Left ventricle myocardium inferior (tissue), 1 donor: ENCODE measurements around the gene TTLL12. TPM values are rescaled to one million over a fixed set of nuclear protein-coding genes. Genes with fewer than 3 reads are reported as not detected.

ENCODE experiments used
- DNase-seq: peaks from one replicate; pipeline ENCODE4 v3.0.0-alpha.2; 2020
- H3K27ac ChIP-seq: fragments of 200-600 bp; replicated peaks from 2 replicates; pipeline ENCODE4 v1.8.0; 2021
- H3K27me3 ChIP-seq: fragments of 200-600 bp; 2 replicates; pipeline ENCODE4 v1.8.0; 2021; ENCODE audit warnings: low read depth
- H3K36me3 ChIP-seq: fragments of 200-600 bp; 2 replicates; pipeline ENCODE4 v1.8.0; 2021
- H3K4me1 ChIP-seq: fragments of 200-600 bp; 2 replicates; pipeline ENCODE4 v1.8.0; 2021
- H3K4me3 ChIP-seq: fragments of 200-600 bp; 2 replicates; pipeline ENCODE4 v1.8.0; 2021; ENCODE audit warnings: mild to moderate bottlenecking, moderate library complexity
- H3K9me3 ChIP-seq: fragments of 200-600 bp; replicated peaks from 2 replicates; pipeline ENCODE4 v1.8.0; 2021
- CTCF ChIP-seq: fragments of 200-600 bp; IDR thresholded peaks from 2 replicates; pipeline ENCODE4 v1.8.0; 2021; ENCODE audit warnings: antibody characterized with exemption, mild to moderate bottlenecking, borderline replicate concordance
- intact Hi-C: fragments of 100-400 bp; cut with micrococcal nuclease; formaldehyde crosslinking; loops from one replicate; pipeline ENCODE4 v1.11.0; 2022
- long read RNA-seq: library from polyadenylated mRNA; unstranded; transcript quantifications from one replicate; pipeline ENCODE4 v2.0.0, GENCODE V29; 2021
- total RNA-seq: library from RNA; stranded (reverse); fragmentation: NEBNext Ultra II Directional; extraction: Animal tissue kit (Norgen Biotek cat#: 25700); gene quantifications from one replicate; pipeline ENCODE4 v1.2.1, GENCODE V29; 2021
- donor health status: DM: no; HTN: yes; CAD: no; lungs with severe emphysema.

The TTLL12 gene
- total RNA-seq: 12.6 TPM
- long read RNA-seq, transcript TTLL12-201 (14 exons, 3,385 nt): major isoform, 44 of 58 reads
- long read RNA-seq, partial matches to known transcripts: 6 of 58 reads
- long read RNA-seq, other reads (novel, unspliced or antisense): 7 of 58 reads

DNA sequence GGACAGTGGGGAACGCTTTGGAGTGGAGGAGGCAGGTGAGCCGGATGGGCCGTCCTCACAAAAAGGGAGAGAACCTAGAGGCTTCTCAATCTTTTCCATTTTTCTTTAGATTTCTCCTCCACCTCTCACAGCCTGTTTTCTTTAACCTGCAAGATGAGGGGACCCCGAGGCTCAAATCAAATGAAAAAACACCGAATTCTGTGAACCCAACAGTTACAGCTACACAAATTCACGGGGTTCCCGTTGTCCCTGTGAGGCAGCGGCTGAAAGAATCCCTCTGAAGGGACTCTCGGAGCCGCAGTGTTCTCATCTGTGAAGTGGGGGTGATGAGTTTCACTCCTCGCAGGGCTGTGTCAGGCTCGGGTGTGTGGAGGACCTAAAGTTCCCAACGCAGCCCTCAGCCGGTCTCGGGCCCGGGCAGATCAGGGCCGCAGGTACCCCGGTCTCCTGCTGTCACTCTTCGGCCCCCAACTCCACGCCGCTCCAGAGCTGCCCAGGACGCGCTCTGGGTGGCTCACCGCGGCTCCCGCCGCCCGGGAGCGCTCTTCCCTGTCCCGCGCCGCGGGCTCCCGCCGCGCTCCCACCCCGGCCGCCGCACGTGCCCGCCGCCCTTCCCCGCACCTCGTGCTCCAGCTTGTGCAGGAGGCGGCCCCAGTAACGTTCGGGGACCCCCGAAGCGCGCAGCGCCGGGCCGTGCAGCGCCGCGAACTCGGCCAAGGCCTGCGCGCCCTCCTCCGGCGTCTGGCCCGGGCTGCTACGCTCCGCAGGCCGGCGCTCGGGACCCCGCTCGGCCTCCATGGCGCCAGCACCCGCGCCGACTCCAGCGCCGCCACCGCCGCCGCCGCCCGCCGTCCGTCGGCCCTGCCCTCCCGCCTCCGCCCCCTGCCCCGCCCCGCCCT, at the start of gene TTLL12:
TSS of gene TTLL12 (minus strand) at position 863 of the 899 bp plus-strand sequence. CDS start at position 798, 65 bp downstream.
- intact Hi-C loops: no loop called here
- Histone ChIP-seq H3K27me3 (no peaks in the 10 kb centered on the region), H3K9me3 (no peaks in the 10 kb centered on the region), H3K4me1 (peaks cover 27% of the 10 kb centered on the region), H3K27ac (peak within 1 kb of the TSS; percentile 96), H3K4me3 (peak within 1 kb of the TSS; percentile 81), H3K36me3 (peaks cover 3% of the 10 kb centered on the region)
- peak; percentile 70 for DNase-seq
- TF ChIP-seq CTCF: no peak

- no peaks in the 10 kb centered on the region for H3K9me3 ChIP-seq
- intact Hi-C loops: no loop called here
- no peak overlapping the region for H3K4me3 ChIP-seq
- H3K36me3 ChIP-seq: no peaks in the 10 kb centered on the region
- TF ChIP-seq CTCF: no peak
- peaks cover 34% of the 10 kb centered on the region for H3K27me3 ChIP-seq
- peaks cover 50% of the 10 kb centered on the region for H3K4me1 ChIP-seq
- DNase-seq: no peak
- H3K27ac ChIP-seq: no peak overlapping the region
Observed at GRCh38 chr22:43235445-43236409, 48.8 kb upstream of the TTLL12 start.

GRCh38 chr22:43234264-43234988, 47.5 kb upstream of the TTLL12 start:
- intact Hi-C loops: no loop called here
- DNase-seq: no peak
- no peaks in the 10 kb centered on the region for H3K36me3 ChIP-seq
- TF ChIP-seq CTCF: no peak
- peaks cover 34% of the 10 kb centered on the region for H3K27me3 ChIP-seq
- peaks cover 42% of the 10 kb centered on the region for H3K4me1 ChIP-seq
- H3K9me3 ChIP-seq: no peaks in the 10 kb centered on the region
- no peak overlapping the region for H3K27ac ChIP-seq
- H3K4me3 ChIP-seq: no peak overlapping the region

DNA sequence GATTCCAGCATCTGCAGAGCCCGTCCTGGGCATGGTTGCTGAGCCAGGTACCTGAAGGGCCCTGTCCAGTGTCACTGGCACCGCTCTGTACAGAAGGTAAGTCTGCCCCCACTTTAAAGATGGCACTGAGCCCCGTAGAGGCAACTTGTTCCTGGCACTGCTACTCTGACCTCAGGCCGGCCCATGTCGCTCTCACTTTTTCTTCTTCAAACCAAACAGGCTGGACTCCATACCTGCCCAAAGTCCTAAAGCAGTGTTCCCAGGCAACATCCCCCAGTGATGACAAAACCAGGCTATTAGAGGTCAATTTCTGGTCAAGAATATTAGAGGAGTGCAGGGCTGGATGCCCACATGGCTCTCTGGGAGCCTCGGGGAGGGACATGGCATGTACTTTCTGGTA, 46.6 kb upstream of the TTLL12 start:
- Histone ChIP-seq H3K4me3 (no peak overlapping the region), H3K27ac (no peak overlapping the region), H3K27me3 (peaks cover 37% of the 10 kb centered on the region), H3K4me1 (peaks cover 33% of the 10 kb centered on the region), H3K36me3 (no peaks in the 10 kb centered on the region), H3K9me3 (no peaks in the 10 kb centered on the region)
- no peak for DNase-seq
- no peak for TF ChIP-seq CTCF
- intact Hi-C loops: no loop called here

DNA sequence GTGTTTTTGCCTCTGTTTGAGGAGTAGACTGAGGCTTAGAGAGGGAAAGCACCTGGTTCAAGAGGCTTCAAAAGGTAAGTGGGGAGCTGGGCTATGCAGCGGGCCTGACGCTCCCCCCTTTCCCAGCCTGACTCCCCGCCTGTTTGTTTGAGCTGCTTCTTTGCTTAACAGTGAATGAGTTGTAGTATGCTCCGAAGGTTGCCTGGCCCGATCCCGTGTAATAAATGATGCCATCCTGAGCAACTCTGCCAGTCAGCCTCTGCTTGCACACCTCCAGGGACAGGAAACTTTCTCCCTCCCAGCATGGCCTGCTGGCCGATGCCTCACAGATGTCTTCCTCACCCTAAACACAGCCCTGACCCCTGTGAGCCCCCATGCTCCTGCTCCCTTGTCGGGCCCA, 45.5 kb upstream of the TTLL12 start:
- Histone ChIP-seq H3K27ac (no peak overlapping the region), H3K9me3 (no peaks in the 10 kb centered on the region), H3K27me3 (peaks cover 37% of the 10 kb centered on the region), H3K4me1 (peaks cover 22% of the 10 kb centered on the region), H3K4me3 (no peak overlapping the region), H3K36me3 (no peaks in the 10 kb centered on the region)
- no peak for DNase-seq
- intact Hi-C loops: no loop called here
- no peak for TF ChIP-seq CTCF
